NCI-H526 treated with DMSO at 0.1 percent for 48 hours (cell line): ENCODE data around the gene INSIG2.
A peak's percentile ranks its signal among the peaks of the same experiment; 100 is the strongest.

ENCODE experiments used
- DNase-seq: peaks from one replicate; lab custom pipeline; 2025; lab: John Stamatoyannopoulos, UW

The INSIG2 gene

DNA sequence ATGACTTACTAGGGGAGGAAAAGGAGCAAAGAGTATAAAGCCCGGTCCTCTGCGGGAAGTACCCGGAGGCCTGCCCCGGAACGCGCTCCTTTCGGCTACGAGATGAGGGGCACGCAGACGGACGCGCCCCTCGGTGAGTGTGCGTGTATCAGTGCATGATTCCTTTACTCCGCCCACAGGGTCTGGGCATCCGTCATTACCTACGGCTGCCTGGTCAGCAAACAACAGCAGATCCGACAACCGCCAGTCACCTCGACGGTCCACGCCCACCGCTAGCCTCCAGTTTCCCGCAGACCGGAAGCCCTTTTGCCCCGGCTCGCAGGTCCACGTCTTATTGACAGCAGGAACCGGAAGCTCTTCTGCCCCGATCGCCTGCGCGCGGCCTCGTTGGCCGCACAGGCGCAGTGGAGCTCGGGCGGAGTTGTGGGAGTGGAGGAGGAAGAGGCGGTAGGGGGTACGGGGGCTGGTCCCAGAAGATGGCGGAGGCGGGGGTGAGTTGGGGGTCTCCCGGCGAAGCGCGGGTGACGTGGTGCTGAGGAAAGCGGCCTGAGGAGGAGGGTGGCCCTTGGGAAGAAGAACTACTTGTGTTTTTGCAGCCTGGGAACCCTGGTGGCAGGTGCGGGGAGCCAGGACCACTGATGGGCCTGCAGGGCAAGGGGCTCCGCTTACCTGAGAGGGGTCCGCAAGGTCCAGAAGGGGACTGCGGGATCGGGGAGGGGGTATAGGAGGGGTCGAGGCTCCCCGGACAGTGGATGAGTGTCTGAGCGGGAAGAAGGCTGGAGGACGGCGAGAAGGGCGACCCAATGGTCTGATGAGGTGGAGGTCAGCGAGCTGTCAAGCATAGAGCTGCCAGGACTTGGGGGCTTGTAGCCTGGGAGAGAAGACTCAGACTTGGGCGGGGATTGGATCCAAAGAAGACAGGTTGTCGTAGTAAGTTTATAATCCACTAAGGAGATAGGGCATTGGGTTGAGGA is at the start of gene INSIG2:
Gene INSIG2, plus strand, starts transcription at position 421 of the 974 bp plus-strand sequence. CDS start 8,086 bp downstream, outside the sequence.
- peak; percentile 99 for DNase-seq

DNA sequence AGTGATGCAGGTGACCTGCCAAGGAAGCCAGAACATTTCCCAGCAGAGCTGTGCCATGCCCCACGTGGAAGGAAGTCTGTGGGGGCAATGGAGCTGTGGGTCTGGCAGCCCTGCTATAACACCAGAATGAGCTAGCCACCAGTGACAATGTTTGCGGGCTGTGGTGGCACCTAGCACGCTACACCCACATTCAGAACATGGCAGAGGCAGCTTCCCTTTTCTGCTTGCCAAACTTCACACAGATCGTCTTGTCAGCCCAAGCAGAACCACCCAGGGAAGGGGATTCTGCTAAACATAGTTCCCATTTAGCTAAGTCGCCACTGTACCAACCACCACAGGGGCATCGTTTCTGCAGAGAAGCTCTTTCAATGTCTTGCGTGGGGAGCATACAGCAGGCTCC is 47.4 kb upstream of the INSIG2 start:
- DNase-seq, result no peak

DNA sequence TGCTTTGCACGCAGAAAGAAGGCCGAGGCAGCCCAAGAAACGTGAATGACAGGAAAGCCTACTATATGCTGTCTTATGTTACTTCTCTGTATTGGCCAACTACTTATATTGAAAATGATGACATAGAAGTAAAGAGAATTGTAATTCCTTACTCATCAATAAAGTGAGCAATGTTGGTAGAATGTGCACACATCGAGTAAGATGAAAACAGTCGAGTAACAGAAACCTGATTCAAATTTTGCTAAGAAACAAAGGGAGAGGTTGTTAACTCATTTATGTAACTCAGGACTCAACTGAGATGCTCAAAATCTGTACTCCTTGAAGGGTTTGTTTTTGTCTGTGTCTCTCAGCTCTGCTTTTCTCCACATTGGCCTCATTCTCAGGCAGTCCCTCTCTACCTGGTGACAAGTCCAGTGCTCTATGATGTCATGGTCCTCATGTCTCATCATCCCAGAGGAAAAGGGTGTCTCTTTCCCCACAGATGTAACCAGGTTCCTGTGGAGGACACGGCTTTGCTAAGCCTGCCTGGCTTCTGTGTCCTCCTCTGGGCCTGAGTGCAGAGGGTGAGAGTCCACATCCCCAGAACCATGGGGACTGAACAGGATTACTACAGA is 44.1 kb upstream of the INSIG2 start:
- no peak for DNase-seq

DNA sequence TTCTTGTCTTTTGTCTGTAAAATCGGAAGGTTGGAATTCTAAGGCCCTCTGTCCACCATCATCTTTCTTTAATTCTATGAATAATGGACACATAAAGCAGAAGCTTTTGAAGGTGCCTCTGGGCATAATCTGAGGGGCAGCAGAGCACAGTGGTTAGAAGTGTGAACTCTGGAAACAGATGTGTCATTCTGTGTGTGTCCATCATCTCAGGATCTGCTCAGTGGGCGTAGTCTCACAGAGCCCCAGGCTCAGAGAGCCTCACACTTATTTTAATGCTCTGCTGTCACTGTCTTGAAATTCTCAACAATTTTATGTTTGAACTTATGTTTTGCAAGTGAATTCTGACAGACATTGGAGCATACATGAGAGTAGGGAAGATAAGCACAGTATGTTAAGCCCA is 43.4 kb upstream of the INSIG2 start:
- no peak for DNase-seq

DNA sequence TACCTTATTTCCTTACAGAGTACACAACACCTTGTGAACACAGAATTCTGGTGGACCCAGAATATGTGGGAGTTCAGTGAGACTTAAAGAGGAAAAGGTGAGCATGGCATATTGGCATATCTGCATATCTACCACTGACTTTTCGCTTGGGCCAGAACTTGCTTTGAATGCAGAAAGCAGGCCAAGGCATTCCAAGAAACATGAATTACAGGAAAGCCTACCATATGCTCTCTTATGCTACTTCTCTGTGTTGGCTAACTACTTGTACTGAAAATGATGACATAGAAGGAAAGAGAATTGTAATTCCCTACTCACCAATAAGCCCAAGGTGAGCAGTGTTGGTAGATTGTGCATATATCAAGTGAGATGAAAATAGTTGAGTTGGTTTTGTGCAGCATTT is 43.0 kb upstream of the INSIG2 start:
- DNase-seq, result no peak

DNA sequence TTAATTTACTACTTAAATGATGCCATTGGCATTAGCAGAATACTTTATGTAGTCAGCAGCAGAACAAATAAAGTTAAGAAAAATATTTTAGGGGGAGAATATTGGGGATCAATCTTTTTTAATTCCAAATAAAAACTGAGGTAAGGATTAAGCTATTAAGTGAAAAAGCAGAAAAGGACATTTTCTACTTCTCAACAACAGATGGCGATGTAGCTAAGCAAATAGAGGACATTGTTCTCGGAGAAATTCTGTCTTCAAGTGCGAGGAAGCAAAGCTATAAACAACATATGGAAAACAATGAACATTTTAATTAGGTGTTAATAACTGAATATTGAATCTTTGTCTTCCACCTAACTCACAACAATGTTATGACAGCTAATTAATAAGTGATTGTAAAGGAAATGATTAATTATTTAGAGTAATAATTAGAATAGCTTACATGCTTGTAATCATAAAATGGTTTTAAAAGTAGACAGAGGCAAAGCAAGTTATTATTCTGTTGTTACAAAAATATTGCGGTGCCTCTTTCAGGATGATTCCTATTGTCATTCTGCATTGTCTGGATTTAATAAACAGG is 41.5 kb upstream of the INSIG2 start:
- DNase-seq, result peak; percentile 21

DNA sequence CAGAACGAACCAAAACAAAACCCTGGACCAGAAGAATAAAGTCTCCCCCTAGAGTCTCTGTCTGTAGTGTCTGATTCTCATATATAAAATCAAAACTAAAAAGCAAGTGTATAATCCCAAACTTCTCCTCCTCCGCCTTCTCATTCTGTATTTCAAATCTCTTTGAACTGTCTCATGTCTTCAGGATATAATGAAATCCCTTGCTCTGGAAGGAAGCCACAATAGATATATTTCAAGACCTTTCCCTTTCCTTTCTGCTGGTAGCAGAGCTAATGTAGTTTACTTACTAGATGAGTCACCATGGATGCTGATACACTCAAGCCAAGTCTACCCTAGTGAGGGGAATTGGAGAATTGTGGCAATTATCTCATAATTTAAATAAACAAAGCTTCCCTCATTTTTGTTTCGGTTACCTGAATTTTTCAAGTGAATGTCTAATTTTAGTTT is 40.9 kb upstream of the INSIG2 start:
- no peak for DNase-seq

DNA sequence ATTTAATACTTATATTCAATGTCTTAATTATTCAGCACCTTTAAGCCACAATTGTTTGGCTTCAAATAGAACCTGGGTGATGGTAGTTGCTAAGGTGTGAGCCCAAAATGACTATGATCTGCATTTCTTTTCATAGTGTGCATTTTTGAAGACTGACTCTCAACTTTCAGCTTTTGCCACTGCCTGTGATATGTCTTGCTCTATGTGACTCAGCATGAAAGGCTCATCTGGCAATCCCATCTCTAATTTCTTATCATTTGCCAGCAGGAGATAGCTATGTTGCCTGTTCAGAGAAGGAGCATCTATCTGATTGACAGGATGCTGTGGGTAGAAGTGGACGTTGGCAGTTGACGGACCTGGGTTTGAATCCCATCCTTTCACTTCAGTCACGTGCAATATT is 39.9 kb upstream of the INSIG2 start:
- DNase-seq, result no peak

DNA sequence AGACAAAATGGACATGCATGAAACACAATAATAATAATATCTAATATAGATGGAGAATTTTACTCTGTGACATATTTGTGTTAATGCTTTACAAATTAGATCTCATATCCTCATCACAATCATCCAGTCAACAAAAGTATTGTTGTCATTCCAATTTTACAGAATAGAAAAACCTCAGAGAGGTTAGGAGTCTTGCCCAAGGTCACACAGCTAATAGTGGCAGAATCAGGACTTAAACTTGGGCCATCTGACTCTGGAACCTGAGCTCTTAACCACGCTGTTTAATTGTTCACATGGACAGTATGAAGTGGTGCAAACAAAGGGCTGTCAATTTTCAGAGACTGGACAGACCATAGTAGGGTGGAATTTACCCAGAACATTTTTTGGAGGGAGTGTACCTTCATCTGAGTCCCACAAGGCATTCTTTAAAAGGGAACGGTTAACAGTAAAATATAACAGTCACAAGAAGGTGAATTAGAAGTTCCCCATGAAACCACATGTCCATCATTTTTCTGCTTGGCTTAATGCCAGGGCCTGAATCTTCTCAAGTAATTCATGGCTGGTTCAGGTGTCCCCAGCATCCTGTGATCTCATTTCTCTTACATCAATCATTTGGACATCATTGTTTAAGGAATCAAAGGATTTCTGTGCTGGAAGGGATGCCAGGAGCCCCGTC is 39.0 kb upstream of the INSIG2 start:
- no peak for DNase-seq

DNA sequence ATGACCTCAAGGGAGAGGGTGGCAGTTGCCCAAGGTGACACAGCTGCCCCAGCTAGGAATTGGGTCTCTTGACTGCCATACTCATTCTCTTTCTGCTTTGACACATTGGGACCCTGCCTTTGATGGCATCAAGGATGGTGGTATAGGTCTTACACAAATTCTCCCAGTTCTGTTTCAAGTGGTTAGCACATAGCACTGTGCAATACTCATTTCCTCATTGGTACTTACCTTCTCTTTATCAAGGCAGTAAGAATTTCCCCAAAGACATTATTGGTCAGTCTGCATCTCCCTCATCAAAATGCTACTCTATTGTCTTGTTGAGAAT is 38.5 kb upstream of the INSIG2 start:
- no peak for DNase-seq

DNA sequence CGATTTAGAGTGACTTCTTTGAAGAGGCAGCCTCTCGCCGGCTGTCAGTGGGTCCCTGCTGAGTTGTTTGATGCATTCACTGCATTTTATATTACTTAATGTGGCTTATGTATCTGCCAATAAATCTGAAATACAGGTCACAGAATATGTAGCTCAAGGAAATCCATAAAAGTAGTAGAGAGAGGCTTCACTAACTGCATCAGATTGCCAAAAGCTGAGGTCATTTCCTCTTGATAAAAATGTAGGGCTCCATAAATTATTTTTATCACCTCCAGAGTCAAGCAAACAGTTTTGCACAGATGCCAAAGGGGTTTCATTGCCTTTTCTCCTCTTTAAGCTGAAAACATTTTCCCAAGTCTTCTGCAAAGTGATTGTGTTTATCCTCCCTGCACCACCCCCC is 37.9 kb upstream of the INSIG2 start:
- DNase-seq, result no peak

DNA sequence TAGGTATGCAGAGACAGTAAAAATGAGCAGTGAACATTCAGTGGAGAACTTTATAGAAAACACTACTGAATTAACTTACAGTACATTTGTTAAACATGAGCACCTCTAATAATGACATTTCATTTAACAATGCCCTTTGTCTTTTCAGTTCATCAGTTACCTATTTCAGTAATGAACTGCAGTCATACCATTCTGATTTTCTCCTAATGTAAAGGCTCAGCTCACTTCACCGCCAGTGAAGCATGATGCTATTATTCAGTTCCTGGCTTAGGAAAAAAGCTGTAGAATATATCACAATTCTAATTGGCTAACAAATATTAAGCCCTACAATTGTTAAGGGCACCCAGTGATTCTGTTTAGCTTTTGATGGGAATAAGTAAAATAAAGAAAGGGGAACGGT is 37.3 kb upstream of the INSIG2 start:
- DNase-seq, result peak; percentile 32

DNA sequence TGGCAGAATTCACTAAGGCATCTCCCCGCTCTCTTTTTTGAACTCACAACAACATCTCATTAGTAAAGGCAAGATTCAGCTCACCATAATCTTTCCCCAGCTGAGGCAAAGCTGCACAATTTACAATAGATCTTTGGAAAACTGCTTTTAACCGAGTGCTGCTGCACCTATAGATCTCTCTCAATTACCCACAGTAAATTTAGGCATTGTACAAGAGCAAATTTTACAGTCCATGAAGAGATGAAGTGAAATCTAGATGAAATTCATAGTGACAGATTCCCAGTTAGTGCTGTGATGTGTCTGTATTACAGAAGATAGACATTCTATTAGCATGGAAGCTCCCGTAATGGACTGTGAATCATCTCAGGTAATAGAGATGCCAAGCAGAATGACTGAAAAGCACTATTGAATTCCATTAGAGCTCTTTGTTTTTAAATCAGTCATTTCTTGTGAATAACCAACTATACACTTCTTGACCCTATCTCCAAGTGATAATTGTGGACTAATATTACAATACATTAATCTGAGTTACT is 36.4 kb upstream of the INSIG2 start:
- DNase-seq, result no peak

DNA sequence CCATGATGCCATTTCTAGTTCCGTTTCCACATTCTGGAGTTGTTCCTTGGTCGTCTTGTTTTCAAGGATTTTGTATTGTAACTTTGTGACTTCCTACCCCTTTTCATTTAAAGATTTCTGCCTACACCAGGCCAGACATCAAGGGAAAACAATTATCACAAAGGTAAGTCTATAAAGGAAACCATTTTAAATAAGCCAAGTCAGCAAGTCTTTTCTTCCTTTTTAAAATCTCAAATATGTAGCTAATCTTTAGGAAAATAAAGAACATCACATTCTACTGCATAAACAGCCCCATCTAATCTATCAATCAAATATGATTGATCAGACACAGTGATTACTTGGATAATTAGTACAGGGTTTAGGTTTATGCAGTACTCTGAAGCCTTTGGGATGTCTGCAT is 35.8 kb upstream of the INSIG2 start:
- no peak for DNase-seq

DNA sequence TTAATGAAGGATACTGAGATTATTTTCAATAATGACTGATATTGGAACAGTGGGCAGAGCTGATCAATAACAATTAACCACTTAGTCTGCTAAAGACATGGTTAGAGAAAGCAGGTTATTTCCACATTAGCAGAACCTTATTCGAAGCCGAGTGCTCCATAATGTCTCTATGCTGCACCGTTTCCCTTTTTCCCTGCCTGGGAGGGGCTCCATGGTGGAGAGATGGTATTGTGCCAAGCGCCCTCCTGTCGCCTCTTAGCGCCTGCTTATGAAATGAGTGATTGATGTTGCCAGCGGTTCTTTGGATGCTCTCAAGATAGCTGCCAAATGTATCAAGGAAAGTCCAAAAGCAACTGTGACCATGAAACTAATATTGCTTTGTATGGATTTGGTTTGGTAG is 34.6 kb upstream of the INSIG2 start:
- no peak for DNase-seq

DNA sequence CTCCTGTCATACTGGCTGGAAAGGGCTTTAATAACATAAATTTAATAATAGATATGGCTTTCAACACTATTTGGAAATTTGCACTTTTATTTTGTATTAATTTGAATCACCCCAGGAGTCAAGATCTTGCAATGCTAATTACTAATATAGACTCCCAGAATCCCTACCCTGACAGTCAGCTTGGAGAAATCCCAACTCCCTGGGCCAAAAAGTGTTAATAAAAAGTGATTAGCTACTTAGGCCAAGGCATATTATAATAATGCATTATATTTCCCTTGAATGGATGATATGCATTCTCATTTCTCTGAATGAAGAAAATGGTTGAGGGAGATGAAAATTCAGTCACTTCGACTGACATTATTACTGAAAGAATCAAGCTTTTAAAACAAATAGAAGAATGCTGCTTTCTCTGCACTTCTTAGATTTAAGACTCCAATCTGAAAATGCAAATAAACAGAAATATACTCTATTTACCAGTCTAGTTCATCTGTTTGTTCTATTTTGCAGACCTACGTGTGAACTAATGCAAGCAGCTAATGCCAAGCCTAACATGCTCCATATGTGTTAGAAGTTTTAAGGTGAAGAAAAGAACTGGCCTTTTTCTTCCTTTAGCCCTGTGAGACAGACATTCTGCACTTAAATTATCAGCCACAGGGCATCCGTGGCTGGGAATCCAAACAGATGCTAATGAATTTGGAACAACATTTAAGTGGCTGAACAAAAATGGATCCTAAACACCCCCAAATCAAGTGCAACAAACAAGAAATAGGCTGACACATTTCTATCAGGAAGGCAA is 33.9 kb upstream of the INSIG2 start:
- DNase-seq, result no peak

DNA sequence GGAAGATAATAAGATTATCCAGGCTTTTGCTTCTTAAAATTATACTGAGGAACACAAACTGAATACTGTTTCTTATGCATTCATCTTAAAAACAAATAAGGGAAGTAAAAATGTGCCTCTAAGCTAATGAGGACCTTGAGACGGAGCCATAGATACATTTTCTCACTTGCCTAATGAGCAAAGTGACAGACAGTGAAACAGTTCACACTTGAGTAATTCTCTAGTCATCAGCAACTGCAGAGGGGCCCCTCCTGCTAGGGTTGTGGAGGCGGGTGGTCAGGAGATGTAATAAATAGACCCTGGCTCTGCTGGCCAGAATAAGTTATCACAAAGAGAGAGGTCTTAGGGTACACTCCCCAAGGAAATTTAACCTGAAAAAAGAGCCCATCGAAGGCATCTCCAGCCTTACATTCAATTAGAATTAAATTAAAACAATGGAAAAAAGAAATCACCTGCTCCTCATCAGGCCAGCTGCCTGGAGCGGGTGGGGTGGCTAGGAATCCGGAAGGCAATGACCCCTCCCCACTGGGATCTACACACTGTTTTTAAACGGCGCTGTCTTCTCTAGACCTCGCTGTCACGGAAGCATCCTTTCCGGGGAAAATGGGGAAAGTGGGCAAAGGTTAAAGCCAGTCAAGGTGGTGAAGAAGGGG is 32.6 kb upstream of the INSIG2 start:
- DNase-seq, result no peak

DNA sequence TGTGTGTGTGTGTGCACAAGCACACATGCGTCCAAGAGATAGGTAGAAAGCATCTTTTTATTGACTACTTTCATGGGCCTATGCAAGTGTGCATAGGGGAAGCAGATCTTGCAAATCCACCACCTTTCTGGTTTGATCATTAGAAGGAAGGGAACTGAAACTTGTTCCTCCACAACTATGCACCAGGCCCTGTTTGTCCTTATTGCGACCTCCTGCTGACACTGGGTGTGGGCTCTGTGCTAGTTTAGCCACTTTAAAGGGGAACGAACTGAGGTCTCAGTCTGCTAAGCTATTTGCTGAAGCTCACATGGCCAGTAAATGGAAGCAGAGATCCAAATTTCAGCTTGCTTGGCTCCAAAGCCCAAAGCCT is 32.1 kb upstream of the INSIG2 start:
- DNase-seq, result no peak

DNA sequence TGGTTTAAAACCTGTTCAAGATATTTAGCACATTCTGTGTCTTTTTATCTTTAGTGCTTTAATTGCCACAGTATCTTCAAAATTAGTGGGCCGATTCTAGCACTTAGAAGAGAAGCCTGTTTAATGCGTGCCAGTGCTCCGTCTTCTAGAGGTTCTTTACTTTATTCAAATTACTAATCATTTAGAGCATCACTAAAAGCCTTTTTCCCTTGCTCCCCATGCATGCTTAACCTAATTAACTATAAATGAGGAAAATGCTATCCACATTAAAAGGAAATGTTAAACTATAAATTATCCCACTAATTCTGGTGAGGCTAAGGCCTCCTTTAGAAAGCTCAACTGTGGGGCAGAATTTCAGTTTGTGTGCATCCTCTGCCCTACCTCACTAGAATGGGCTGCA is 31.5 kb upstream of the INSIG2 start:
- no peak for DNase-seq

DNA sequence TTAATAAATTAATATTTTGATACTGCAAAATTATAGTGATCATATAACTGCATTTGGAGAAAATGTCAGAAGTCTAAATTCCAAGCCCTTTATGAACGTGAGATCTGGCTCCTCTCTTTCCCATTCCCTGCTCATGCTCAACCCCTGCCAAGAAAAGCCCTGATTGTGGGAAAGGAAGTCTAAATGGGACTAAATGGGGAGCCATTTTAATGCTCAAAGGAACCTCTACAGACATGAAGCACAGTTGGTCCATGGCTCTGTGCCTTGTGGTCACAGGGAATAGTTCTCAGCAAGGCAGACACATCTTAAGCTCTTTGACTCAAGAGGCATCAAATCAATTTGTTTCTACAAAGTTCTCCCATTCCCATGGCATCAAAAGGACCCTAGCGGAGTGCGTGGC is 29.3 kb upstream of the INSIG2 start:
- no peak for DNase-seq

DNA sequence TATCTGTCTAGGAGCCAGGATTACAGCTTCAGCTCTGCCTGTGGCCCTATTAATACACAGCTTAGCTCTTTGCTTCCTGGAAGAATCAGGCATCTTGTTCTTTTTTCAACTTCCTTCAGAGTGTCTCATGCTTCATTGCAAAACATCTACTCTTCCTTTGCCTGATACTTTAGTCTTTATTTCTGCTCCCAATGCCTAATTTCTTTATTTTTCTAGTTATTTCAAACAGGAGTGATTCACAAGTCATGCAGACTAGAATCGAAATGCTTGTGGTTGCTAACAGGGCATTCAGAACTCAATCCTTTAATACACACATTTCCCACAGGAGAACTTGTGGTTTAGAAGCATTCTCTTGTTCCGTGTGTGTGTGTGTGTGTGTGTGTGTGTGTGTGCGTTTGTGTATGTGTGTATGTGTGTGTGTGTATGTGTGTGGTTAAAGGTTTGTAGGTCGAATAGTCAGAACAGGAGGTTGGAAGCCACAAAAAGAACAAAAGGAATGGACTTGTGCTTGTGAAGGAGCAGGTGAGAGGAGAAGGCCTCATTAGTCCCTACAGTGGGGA is 28.3 kb upstream of the INSIG2 start:
- DNase-seq, result no peak
